GM08714 (cell line): ENCODE results near the gene ABHD8.

Experiments used
- H3K4me3 ChIP-seq: fragments of 200-500 bp; sonication (Bioruptor generic); 2 replicates; pipeline ENCODE4 v1.5.1; 2014; ENCODE audit warnings: mild to moderate bottlenecking, low read length, inconsistent platforms
- ZNF274 ChIP-seq: IDR thresholded peaks from 2 replicates; pipeline ENCODE4 v1.6.1; 2012; ENCODE audit warnings: mild to moderate bottlenecking, low read depth, low read length

The ABHD8 gene

DNA sequence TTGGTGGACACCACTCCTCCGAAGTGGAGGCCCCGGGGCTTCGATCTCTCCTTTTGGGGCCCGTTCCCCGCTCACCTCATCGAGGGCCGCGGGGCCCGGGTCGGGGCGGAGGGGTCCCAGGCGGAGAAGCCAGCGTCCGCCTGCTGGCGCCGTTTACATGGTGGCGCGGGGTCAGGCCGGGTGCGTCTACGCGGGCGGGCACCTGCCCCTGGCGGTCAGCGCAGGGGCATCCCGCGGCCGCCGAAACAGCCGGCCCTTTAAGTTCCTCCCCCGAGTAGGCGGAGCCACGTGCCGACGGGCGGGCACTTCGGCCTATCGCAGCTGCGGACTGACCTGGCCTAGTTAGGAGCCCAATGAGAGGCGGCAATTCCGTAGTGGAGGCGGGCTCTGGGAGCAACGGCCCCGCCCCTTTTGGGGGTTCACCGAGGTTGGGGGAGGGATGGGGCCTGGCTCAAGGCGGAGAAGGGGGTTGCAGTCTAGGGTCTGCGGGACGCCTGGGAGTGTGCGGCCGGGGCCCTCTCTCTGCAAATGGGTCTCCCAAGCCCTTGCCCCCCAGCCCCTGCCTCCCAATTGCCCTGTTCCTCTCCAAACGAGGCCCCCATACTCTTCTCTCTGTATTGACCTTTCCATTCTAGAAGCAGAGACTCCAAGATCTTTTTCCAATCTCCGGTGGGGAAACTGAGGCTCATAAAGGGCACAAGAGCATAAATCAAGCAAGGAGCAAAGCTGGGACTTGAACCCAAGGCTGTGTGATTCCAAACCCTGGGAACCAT lies at the start of gene ABHD8:
TSS of gene ABHD8 (minus strand) at position 259 of the 773 bp plus-strand sequence. CDS start 1,809 bp downstream, outside the sequence.
- peak within 1 kb of the TSS; percentile 69 for H3K4me3 ChIP-seq
- no peak for TF ChIP-seq ZNF274

GRCh38 chr19:17352608-17353280 lies 49.5 kb upstream of the ABHD8 start:
- TF ChIP-seq ZNF274, result no peak
- H3K4me3 ChIP-seq, result no peak overlapping the region

- no peak for TF ChIP-seq ZNF274
- no peak overlapping the region for H3K4me3 ChIP-seq
Observed at GRCh38 chr19:17351815-17352435, 48.7 kb upstream of the ABHD8 start.

DNA sequence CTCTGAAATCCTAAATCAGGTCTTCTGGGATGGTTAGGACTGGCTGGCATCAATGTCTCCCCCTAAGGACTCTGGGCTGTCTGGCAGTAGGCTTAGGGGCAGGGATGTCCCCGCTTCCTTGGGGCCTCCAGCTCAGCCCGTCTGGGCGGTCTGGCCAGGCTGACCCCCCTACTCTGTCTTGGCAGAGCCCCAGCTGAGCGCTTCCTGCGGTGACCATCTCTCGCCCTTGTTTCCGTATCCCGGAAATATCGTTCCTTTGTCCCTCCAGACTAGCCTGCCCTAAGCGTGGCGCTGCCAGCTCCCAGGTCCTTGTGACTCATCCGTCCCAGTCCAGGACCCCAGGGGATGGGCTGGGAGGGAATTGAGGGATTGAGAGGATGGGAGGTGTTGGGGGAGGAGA lies 45.5 kb upstream of the ABHD8 start:
- H3K4me3 ChIP-seq, result no peak overlapping the region; the same call in 1 of the 2 replicates
- TF ChIP-seq ZNF274, result no peak

DNA sequence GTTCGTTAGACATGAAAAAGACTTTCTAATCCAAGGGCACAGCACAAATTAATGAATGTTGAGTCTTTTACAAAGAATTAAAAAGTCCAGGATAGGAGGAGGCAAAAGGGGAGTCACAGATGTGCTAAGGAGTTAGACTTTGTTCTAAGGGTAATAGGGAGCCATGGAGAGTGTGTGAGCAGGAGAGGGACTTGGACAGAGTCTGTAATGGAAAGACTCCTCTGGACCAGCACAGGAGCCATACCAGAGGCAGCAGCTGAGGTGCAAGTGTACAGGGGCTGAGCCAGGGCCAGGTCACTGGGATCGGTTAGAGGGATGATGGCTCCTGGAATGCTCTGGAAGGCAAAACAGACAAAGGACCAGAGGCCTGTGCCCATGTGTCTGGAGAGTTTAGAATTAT lies 44.7 kb upstream of the ABHD8 start:
- no peak for TF ChIP-seq ZNF274
- no peak overlapping the region for H3K4me3 ChIP-seq

DNA sequence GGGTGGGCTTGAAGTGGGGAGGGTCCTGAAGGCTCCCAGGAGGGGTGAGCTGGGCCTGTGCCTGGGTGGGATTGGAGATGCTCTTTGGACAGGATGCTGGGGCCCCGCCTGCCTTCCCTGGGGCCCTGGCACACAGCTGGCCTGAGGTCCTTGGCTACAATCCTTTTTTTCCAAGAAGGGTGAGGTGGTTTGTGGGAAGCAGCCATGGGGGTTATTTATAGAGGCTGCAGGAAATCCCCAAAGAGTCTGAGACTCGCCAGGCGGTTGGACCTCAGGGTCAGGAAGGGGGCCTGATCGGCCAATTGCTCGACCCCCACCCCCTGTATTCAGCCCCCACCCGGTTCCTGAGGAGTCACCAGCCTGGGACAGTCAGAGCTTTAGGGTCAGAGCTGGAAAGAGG lies 44.1 kb upstream of the ABHD8 start:
- no peak overlapping the region for H3K4me3 ChIP-seq
- TF ChIP-seq ZNF274, result no peak

DNA sequence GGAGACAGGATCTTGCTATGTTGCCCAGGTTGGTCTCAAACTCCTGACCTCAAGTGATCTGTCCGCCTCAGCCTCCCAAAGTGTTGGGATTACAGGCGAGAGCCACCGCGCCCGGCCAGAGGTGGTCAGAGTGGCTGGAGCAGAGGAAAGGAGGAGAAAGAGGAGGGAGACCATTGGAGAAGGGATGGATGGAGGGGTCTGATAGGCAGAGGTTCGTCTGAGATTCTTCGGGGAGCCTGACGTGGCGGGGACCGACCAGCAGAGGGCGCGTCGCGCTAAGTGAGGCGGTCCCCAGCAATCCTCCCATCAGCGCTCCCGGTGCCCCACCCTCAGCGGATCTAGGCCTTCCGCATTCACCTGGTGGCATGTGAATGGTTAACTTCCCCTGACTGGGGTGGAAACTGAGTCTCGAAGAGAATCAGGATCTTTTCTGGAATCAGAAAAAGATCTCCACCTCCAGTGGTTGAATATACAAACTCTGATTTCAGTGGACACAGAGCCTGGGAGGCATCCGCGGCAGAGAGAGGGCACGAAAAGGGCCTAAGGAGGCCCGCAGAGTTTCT lies 43.0 kb upstream of the ABHD8 start:
- no peak for TF ChIP-seq ZNF274

DNA sequence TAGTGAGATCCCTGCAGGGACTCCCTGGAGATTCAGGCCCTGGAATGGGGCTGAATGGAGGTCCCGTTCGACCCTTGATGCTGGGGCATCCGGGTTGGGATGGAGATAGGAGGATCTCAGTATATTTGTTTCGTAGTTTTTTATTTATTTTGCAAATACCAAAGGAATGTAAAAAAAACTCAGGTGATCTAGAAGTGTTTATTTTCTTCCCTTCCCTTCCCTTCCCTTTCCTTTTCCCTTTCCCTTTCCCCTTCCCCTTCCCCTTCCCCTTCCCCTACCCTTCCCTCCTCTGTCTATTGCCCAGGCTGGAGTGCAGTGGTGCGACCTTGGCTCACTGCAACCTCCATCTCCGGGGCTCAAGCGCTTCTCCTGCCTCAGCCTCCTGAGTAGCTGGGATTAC lies 38.6 kb upstream of the ABHD8 start:
- no peak for TF ChIP-seq ZNF274
- no peak overlapping the region for H3K4me3 ChIP-seq

More for the DNA sequence above, 43.0 kb upstream of the ABHD8 start:
- no peak overlapping the region for H3K4me3 ChIP-seq

DNA sequence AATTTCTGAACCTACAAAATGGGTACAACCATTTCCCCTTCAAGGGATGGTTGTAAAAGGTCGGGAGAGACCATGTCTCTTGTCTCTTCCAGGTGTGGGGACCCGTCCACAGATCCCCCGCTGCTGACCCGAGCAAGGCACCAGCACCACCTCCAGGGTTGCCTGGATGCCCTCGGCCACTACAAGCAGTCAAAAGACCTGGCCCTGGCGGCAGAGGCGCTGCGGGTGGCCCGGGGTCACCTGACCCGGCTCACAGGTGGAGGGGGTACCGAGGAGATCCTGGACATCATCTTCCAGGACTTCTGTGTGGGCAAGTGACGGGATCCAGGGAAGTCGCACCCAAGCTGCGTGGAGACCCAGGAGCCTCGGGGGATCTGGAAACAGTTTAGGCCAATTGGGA lies 38.2 kb upstream of the ABHD8 start:
- no peak overlapping the region for H3K4me3 ChIP-seq
- no peak for TF ChIP-seq ZNF274

- TF ChIP-seq ZNF274, result no peak
- H3K4me3 ChIP-seq, result no peak overlapping the region
Observed at GRCh38 chr19:17340871-17341357, 37.7 kb upstream of the ABHD8 start.

- H3K4me3 ChIP-seq, result no peak overlapping the region
- TF ChIP-seq ZNF274, result no peak
Observed at GRCh38 chr19:17340302-17340870, 37.2 kb upstream of the ABHD8 start.

DNA sequence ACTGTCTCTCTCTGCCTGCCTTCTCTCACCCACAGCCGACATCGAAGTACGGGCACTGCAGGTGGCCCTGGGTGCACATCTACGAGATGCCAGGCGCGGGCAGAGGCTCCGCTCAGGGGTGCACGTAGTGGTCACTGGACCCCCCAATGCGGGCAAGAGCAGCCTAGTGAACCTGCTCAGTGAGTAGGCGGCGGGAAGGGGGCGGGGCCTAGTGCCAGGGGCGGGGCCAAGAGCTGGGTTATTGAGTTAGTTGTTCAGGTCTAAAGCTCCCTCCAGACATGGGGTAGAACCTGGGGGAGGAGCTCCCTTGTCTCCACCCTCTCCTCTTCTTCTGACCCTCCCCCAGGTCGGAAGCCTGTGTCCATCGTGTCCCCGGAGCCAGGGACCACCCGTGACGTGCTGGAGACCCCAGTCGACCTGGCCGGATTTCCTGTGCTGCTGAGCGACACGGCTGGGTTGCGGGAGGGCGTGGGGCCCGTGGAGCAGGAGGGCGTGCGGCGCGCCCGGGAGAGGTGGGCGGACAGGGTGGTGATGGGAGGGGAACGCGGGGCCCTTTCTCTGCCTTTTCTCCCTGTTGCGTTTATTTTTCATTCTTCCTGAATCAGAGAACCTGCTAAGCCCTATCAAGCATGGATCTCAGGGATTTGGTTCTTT lies 36.0 kb upstream of the ABHD8 start:
- no peak overlapping the region for H3K4me3 ChIP-seq
- no peak for TF ChIP-seq ZNF274

GRCh38 chr19:17338433-17339078 lies 35.3 kb upstream of the ABHD8 start:
- no peak for TF ChIP-seq ZNF274
- H3K4me3 ChIP-seq, result peak overlapping the region; percentile 83; the same call in 1 of the 2 replicates
